Measurements from ENCODE around the gene TTLL7. TPM values are rescaled to one million over a fixed set of nuclear protein-coding genes. Genes with fewer than 3 reads are reported as not detected.

TTLL7 gene
- polyA plus RNA-seq, 2 of the 4 experiments (the other 2 are of a cell fraction): 1.6 to 5.7 TPM

- H3K4me2 ChIP-seq: no peak overlapping the region
- no peak for ATAC-seq
- no peak for DNase-seq (ENCODE audit: low read depth in 1 of 2, low spot score in 1 of 2)
- CTCF ChIA-PET: interaction anchor here (0.6 kb wide), 1 partner anchor 83 kb away, joined by 3 read pairs; no protein-coding TSS in a partner anchor
- H3K9me3 ChIP-seq: no peaks in the 10 kb centered on the region
- WGBS (ENCODE audit: missing lambda C conversion rate): 9% methylated on average over 1 of the region's 1 CpG
- no peak overlapping the region for H3K4me3 ChIP-seq
- no peak overlapping the region for H3K27ac ChIP-seq
- POLR2A ChIA-PET: no interaction called here
- FAIRE-seq: no peak
- H3K4me1 ChIP-seq: no peaks in the 10 kb centered on the region
- TF ChIP-seq HOXB13 (CRISPR knock-in tag; IDR thresholded peaks at IDR 0.05; ENCODE audit: low read depth) (no peak), RCOR1 (IDR thresholded peaks at IDR 0.05; ENCODE audit: low read depth, low read length) (no peak), RFX5 (IDR thresholded peaks at IDR 0.05) (no peak), KDM5A (IDR thresholded peaks at IDR 0.05) (no peak), REST (IDR thresholded peaks at IDR 0.05) (no peak), RNF2 (IDR thresholded peaks at IDR 0.05; ENCODE audit: borderline replicate concordance, low read depth) (no peak), RAD21 (conservative IDR thresholded peaks at IDR 0.05 in 1 of 2, IDR thresholded peaks at IDR 0.05 in 1 of 2) (no peak), BHLHE40 (IDR thresholded peaks at IDR 0.05; ENCODE audit: low read depth, low read length) (no peak), CBX8 (IDR thresholded peaks at IDR 0.05) (no peak), SMC3 (IDR thresholded peaks at IDR 0.05) (no peak), MAFK (IDR thresholded peaks at IDR 0.05; ENCODE audit: partially characterized antibody) (no peak), ELK1 (IDR thresholded peaks at IDR 0.05; ENCODE audit: low read depth, low read length) (no peak), ESRRA (IDR thresholded peaks at IDR 0.05; ENCODE audit: borderline replicate concordance, low read length) (no peak)
- TF ChIP-seq, protein P1, sequence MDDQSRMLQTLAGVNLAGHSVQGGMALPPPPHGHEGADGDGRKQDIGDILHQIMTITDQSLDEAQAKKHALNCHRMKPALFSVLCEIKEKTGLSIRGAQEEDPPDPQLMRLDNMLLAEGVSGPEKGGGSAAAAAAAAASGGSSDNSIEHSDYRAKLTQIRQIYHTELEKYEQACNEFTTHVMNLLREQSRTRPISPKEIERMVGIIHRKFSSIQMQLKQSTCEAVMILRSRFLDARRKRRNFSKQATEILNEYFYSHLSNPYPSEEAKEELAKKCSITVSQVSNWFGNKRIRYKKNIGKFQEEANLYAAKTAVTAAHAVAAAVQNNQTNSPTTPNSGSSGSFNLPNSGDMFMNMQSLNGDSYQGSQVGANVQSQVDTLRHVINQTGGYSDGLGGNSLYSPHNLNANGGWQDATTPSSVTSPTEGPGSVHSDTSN (IDR thresholded peaks at IDR 0.05): no peak
Measured at GRCh38 chr1:83815330-83815729, 183.6 kb downstream of the TTLL7 start.

Other genes starting within 250 kb of the TTLL7 start
- gene PRKACB, start 145.1 kb upstream of the TTLL7 start, polyA plus RNA-seq (2011; rRNA removed): 15.3 and 17.9 TPM in 2 replicates
- gene PRKACB, start 145.1 kb upstream of the TTLL7 start, polyA plus RNA-seq (2017; fragmentation: RNase III; extraction: RNeasy Plus Mini Kit Qiagen cat#74134 plus additional on column Dnase treatment): 9.6 to 11.4 TPM (median 10.9 TPM) in 3 replicates